Spinal cord (tissue), 10 donors: ENCODE data around the gene ARCN1. TPM values are rescaled to one million over a fixed set of nuclear protein-coding genes. Genes with fewer than 3 reads are reported as not detected.
"Not testable (repeated sequence)": the region's sequence is repeated elsewhere in the genome, so short reads cannot be mapped to it uniquely, and the experiment has no call there.

Experiments used
- DNase-seq, 6 donors: peaks; one replicate each; pipeline versions ENCODE4 v3.0.0 to v3.0.0-alpha.2; 2013 to 2015; ENCODE audit warnings: low spot score in 6 of 6, low read depth in 4 of 6
- H3K27ac ChIP-seq: one replicate; pipeline ENCODE4 v1.5.1; 2013; ENCODE audit warnings: low read depth, low read length, control low read depth
- H3K27me3 ChIP-seq: one replicate; pipeline ENCODE4 v1.6.1; 2013; ENCODE audit warnings: low read length; ENCODE audit not compliant: control insufficient read depth, insufficient read depth
- H3K36me3 ChIP-seq: one replicate; pipeline ENCODE4 v1.6.1; 2013; ENCODE audit warnings: low read length; ENCODE audit not compliant: control insufficient read depth, insufficient read depth
- H3K4me1 ChIP-seq: one replicate; pipeline ENCODE4 v1.6.1; 2013; ENCODE audit warnings: low read length; ENCODE audit not compliant: control insufficient read depth, insufficient read depth
- H3K4me3 ChIP-seq: one replicate; pipeline ENCODE4 v1.5.1; 2013; ENCODE audit warnings: low read depth, low read length, control low read depth
- H3K9me3 ChIP-seq: one replicate; pipeline ENCODE4 v1.6.1; 2013; ENCODE audit warnings: low read length; ENCODE audit not compliant: control insufficient read depth, insufficient read depth
- WGBS: methylation state at CpG from one replicate; pipeline ENCODE4 v1.1.5; 2013; ENCODE audit warnings: missing lambda C conversion rate; ENCODE audit not compliant: insufficient coverage; 5-methylcytosine and 5-hydroxymethylcytosine counted together
- polyA plus RNA-seq, 2 donors: library from polyadenylated mRNA; unstranded; fragments of 120-200 nt; gene quantifications; one replicate each; pipeline ENCODE4 v1.2.1, GENCODE V29; 2013; ENCODE audit not compliant: insufficient read length in 2 of 2
- total RNA-seq, 2 donors: library from RNA; depleted of rRNA in 1 of 2; stranded (reverse); fragments of 120-200 nt in 1 of 2; fragments of >200 nt in 1 of 2; gene quantifications; one replicate each; pipeline versions ENCODE4 v1.2.3 to v1.2.4, GENCODE V29; 2013 to 2014
- donor health status: healthy.

ARCN1 gene
- total and polyA plus RNA-seq, 4 donors = 98.4 to 131 (median 118) TPM

GRCh38 chr11:118597556-118597955 is 25.3 kb downstream of the ARCN1 start:
- Histone ChIP-seq H3K4me1 (peaks cover 6% of the 10 kb centered on the region), H3K27me3 (no peaks in the 10 kb centered on the region), H3K4me3 (no peak overlapping the region), H3K36me3 (peaks cover 65% of the 10 kb centered on the region), H3K27ac (no peak overlapping the region), H3K9me3 (no peaks in the 10 kb centered on the region)
- DNase-seq = no peak
- 98% methylated on average over 9 of the region's 9 CpGs for WGBS

- no peak for DNase-seq
Measured at GRCh38 chr11:118602331-118602730, 30.1 kb downstream of the ARCN1 start.

GRCh38 chr11:118603709-118604108 is 31.5 kb downstream of the ARCN1 start:
- DNase-seq, H3K9me3 ChIP-seq, H3K27me3 ChIP-seq, H3K27ac ChIP-seq, H3K4me3 ChIP-seq: not testable (repeated sequence)
- Histone ChIP-seq H3K36me3 (peaks cover 32% of the 10 kb centered on the region), H3K4me1 (peaks cover 33% of the 10 kb centered on the region)
- WGBS = no CpG with 5 or more reads among the region's 8 CpGs

More at GRCh38 chr11:118602331-118602730, 30.1 kb downstream of the ARCN1 start:
- Histone ChIP-seq H3K27ac (no peak overlapping the region), H3K4me3 (no peak overlapping the region), H3K27me3 (no peaks in the 10 kb centered on the region), H3K4me1 (peaks cover 22% of the 10 kb centered on the region), H3K9me3 (no peaks in the 10 kb centered on the region), H3K36me3 (peaks cover 39% of the 10 kb centered on the region)
- no CpG with 5 or more reads among the region's 3 CpGs for WGBS

- no CpG with 5 or more reads among the region's 3 CpGs for WGBS
- no peak for DNase-seq
- peaks cover 42% of the 10 kb centered on the region for H3K4me1 ChIP-seq
Measured at GRCh38 chr11:118604566-118604965, 32.4 kb downstream of the ARCN1 start.

DNA sequence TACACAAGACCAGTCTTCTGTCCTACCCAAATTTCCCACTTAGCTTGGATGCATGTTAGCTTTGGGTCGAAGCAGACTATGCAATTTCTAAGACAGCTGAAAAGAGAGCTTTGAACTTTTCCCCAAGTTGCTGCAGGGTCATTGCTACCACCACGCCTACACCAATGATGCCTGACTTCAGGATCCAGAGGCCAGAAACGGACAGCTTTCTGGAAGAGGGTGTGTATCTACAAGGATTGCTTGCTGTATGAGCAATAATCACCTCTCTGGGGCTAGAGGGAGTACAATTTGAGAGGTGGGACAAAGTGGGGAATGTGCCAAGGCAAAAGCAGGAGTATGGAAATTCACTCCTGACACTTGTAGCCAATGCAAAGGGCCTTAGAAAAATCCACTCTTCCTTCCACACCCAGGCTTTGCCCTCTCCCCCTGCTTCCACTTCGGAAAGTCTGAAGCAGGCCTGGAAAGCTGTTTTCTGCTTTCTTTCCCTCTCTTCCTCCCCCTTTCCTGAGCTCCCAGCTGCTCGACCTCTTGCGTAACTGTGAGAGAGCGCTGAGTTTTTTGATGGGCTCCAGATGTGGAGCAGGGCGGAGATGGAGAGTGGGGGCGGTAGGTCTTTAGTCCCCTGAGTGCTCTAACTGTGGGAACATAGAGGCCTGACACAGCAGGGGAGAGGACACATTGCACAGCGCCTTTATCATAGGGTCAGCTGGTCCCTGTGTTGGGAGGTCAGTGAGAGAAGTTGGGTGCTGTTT is 33.1 kb downstream of the ARCN1 start:
- Histone ChIP-seq H3K36me3 (peaks cover 28% of the 10 kb centered on the region), H3K9me3 (no peaks in the 10 kb centered on the region), H3K4me1 (peaks cover 48% of the 10 kb centered on the region), H3K4me3 (peak overlapping the region; percentile 21), H3K27me3 (no peaks in the 10 kb centered on the region), H3K27ac (peak overlapping the region; percentile 87)
- DNase-seq = peak in 2 of 6 donors; percentile 22 to 84
- WGBS = 43% methylated on average over 7 of the region's 10 CpGs

More at GRCh38 chr11:118604566-118604965, 32.4 kb downstream of the ARCN1 start:
- no peak overlapping the region for H3K4me3 ChIP-seq
- H3K27me3 ChIP-seq = no peaks in the 10 kb centered on the region
- no peaks in the 10 kb centered on the region for H3K9me3 ChIP-seq
- peaks cover 31% of the 10 kb centered on the region for H3K36me3 ChIP-seq
- peak overlapping the region; percentile 87 for H3K27ac ChIP-seq

GRCh38 chr11:118606157-118606843 is 34.1 kb downstream of the ARCN1 start:
- H3K4me3 ChIP-seq = no peak overlapping the region
- H3K36me3 ChIP-seq = peaks cover 25% of the 10 kb centered on the region
- no peak for DNase-seq
- peak overlapping the region; percentile 87 for H3K27ac ChIP-seq
- 37% methylated on average over 3 of the region's 7 CpGs for WGBS
- H3K27me3 ChIP-seq = peaks cover 4% of the 10 kb centered on the region
- no peaks in the 10 kb centered on the region for H3K9me3 ChIP-seq
- peaks cover 57% of the 10 kb centered on the region for H3K4me1 ChIP-seq

DNA sequence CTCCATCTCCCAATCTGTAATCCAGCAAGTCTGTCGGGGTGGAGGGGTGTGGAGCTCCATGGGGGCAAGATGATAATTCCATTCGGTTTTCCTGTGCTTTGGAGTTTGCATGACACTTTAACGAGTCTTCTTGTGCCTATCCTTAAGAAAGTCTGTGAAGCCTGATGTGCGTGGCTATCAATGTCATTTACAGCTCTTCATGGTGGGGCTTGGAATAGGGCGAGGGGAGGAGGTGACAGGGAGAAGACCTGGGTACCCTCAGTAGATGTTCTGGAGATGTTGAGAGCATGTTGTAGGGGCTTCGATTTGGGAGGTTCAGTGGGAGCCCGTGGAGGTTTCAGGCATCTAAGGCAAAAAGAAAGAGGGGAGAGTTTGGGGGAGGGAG is 34.6 kb downstream of the ARCN1 start:
- peaks cover 4% of the 10 kb centered on the region for H3K27me3 ChIP-seq
- WGBS = 75% methylated on average over 5 of the region's 7 CpGs
- no peak for DNase-seq
- H3K4me3 ChIP-seq = no peak overlapping the region
- peaks cover 20% of the 10 kb centered on the region for H3K36me3 ChIP-seq
- H3K4me1 ChIP-seq = peaks cover 62% of the 10 kb centered on the region
- no peaks in the 10 kb centered on the region for H3K9me3 ChIP-seq
- peak overlapping the region; percentile 87 for H3K27ac ChIP-seq

DNA sequence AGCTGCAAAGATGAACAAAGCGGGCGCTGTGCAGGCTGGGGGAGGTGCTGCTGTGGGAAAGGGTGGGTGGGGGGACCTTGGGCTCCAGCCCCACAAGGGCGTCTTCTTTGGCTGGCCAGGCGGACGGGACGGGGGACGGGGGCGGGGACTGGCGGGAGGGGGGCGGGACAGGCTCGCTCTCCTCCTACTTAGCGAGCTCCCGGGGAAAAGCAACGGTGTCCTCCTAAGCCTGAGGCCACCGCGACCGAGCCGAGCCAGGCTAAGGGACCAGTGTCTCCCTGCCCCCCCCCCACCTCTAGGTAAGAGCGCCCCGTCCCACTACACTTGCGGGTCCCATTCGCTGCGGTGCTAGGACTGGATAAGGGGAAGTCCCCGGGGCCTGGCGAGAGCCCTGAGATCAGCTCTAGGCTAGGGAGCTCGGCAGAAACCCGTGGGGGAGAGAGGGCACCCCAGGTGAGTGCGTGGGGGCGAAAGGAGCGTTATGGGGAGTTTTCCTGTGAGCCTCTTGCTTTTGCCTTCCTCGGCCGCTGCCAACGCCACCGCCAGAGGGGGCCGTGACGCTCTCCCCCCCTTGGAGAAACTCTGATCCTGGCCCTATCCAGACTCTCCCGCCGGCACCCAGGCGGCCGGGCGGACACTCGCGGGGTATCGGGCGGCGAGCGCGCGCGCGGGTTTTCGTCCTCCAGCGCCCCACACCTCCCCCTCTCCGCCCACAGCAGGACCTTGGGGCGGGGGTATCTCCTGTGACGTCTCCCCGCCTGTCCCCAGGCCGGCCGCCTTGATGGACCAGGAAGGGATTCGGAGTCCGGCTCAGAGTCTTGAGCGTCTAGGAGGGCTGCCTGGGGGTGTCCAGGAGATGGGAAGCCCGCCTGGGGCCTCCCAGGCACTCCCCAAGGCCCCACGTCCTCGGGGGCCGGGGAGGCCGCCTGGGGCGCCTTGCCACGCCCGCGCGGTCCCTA is 35.5 kb downstream of the ARCN1 start, which contains the start of gene PHLDB1:
Gene PHLDB1, plus strand, starts transcription at position 215 of the 959 bp plus-strand sequence. CDS start 6,222 bp downstream, outside the sequence.
- Histone ChIP-seq H3K4me1 (peaks cover 69% of the 10 kb centered on the region), H3K27me3 (peaks cover 9% of the 10 kb centered on the region), H3K36me3 (peaks cover 13% of the 10 kb centered on the region), H3K4me3 (peak within 1 kb of the TSS; percentile 83), H3K9me3 (no peaks in the 10 kb centered on the region), H3K27ac (peak within 1 kb of the TSS; percentile 96)
- 1% methylated on average over 56 of the region's 72 CpGs for WGBS
- DNase-seq = peak in 2 of 6 donors; percentile 66 to 78
